Measurements from ENCODE around the gene SHROOM2. TPM values are rescaled to one million over a fixed set of nuclear protein-coding genes. Genes with fewer than 3 reads are reported as not detected.
A peak's percentile ranks its signal among the peaks of the same experiment; 100 is the strongest.

The SHROOM2 gene
- total RNA-seq, 1 experiment from 2014 or later = 5.3 TPM

DNA sequence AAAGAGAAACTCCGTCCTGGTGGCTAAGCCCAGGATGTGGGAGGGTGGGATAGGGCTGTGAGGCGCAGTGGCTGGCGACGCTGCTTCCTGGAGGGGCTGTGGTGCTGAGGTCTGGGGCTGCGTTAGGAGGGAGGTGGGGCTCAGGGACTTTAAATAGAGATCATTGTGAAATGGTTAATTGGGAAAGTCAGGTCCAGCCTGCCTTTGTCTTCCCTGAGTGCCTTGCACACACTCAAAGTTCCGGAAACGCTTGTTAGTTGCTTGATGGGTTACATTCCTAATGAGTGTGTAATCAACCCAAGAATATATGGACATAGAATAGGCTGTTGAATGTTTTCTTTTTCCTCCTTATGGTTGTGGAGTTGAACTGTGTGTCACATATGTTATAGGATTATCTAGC, 125.3 kb downstream of the SHROOM2 start:
- BruUV-seq (replicated peaks) = no TSS peak
- H3K9me3 ChIP-seq (ENCODE audit: control insufficient read depth in 1 of 2, insufficient read depth in 1 of 2, low read depth in 1 of 2, low read length in 2 of 2) = no peaks in the 10 kb centered on the region
- no peaks in the 10 kb centered on the region for H3K9me2 ChIP-seq (ENCODE audit: insufficient read depth)
- ChIA-PET POLR2A (no interaction called here), CTCF (no interaction called here), RAD21 (ENCODE audit: low non-redundant PET in 1 of 2, low total read pairs in 2 of 2, uncharacterized antibody in 2 of 2, unreplicated experiment in 2 of 2) (no interaction called here)
- no peaks in the 10 kb centered on the region for H4K20me1 ChIP-seq (ENCODE audit: insufficient read depth)
- peaks cover 19 to 31% of the 10 kb centered on the region in 2 experiments for H3K4me1 ChIP-seq (ENCODE audit: control insufficient read depth in 1 of 2, insufficient read depth in 2 of 2, low read length in 2 of 2)
- H3K79me2 ChIP-seq (ENCODE audit: insufficient read depth, low read length) = no peaks in the 10 kb centered on the region
- intact Hi-C loops (cut with micrococcal nuclease) = no loop called here
- no peak overlapping the region for H3K27ac ChIP-seq (ENCODE audit: low read depth, low read length)
- no peaks in the 10 kb centered on the region for H3K36me3 ChIP-seq (ENCODE audit: control insufficient read depth in 1 of 2, insufficient read depth in 2 of 2, low read length in 2 of 2)
- peak overlapping the region; percentile 57 for H3K4me2 ChIP-seq (ENCODE audit: low read length)
- H3K9ac ChIP-seq (ENCODE audit: low read length) = no peak overlapping the region
- H2AFZ ChIP-seq (ENCODE audit: low read depth, low read length, poor library complexity, severe bottlenecking) = no peak overlapping the region
- no peaks in the 10 kb centered on the region for H3K27me3 ChIP-seq (ENCODE audit: insufficient read depth, low read length)
- peak overlapping the region in 1 of 2 experiments; percentile 11; a peak in 1 of 4 replicates for H3K4me3 ChIP-seq (replicated peaks in 1 of 2; ENCODE audit: low read depth in 1 of 2, low read length in 2 of 2)
- ATAC-seq (peak; percentile 52), DNase-seq (ENCODE audit: low read depth, low spot score) (no peak)
- peak; percentile 54 for TF ChIP-seq CEBPB (IDR thresholded peaks at IDR 0.05; ENCODE audit: low read depth)
- 0 out of 2 replicates have a peak, but pooled peaks have one; percentile 14 for TF ChIP-seq RAD21 (IDR thresholded peaks at IDR 0.05; ENCODE audit: low read depth)
- no peak for TF ChIP-seq ZNF274 (IDR thresholded peaks at IDR 0.05; ENCODE audit: low read depth, low read length)
- TF ChIP-seq EGR1 (IDR thresholded peaks at IDR 0.05; ENCODE audit: low read depth) = no peak
- TF ChIP-seq, protein P1, sequence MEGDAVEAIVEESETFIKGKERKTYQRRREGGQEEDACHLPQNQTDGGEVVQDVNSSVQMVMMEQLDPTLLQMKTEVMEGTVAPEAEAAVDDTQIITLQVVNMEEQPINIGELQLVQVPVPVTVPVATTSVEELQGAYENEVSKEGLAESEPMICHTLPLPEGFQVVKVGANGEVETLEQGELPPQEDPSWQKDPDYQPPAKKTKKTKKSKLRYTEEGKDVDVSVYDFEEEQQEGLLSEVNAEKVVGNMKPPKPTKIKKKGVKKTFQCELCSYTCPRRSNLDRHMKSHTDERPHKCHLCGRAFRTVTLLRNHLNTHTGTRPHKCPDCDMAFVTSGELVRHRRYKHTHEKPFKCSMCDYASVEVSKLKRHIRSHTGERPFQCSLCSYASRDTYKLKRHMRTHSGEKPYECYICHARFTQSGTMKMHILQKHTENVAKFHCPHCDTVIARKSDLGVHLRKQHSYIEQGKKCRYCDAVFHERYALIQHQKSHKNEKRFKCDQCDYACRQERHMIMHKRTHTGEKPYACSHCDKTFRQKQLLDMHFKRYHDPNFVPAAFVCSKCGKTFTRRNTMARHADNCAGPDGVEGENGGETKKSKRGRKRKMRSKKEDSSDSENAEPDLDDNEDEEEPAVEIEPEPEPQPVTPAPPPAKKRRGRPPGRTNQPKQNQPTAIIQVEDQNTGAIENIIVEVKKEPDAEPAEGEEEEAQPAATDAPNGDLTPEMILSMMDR (IDR thresholded peaks at IDR 0.05 in 2 of 3, conservative IDR thresholded peaks at IDR 0.05 in 1 of 3; ENCODE audit: borderline replicate concordance in 1 of 3, insufficient read depth in 1 of 3, low read depth in 2 of 3, low read length in 2 of 3) = no peak
- no peak for TF ChIP-seq POLR2A (IDR thresholded peaks at IDR 0.05; ENCODE audit: borderline replicate concordance, extremely low read depth, insufficient read depth, insufficient read length)
- TF ChIP-seq, protein P2, sequence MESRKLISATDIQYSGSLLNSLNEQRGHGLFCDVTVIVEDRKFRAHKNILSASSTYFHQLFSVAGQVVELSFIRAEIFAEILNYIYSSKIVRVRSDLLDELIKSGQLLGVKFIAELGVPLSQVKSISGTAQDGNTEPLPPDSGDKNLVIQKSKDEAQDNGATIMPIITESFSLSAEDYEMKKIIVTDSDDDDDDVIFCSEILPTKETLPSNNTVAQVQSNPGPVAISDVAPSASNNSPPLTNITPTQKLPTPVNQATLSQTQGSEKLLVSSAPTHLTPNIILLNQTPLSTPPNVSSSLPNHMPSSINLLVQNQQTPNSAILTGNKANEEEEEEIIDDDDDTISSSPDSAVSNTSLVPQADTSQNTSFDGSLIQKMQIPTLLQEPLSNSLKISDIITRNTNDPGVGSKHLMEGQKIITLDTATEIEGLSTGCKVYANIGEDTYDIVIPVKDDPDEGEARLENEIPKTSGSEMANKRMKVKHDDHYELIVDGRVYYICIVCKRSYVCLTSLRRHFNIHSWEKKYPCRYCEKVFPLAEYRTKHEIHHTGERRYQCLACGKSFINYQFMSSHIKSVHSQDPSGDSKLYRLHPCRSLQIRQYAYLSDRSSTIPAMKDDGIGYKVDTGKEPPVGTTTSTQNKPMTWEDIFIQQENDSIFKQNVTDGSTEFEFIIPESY (IDR thresholded peaks at IDR 0.05; ENCODE audit: extremely low read depth, insufficient replicate concordance, low read length) = no peak
- TF ChIP-seq JUND (IDR thresholded peaks at IDR 0.05) = peak; percentile 16; the same call in 1 of the 2 replicates
- no peak for TF ChIP-seq YY1 (IDR thresholded peaks at IDR 0.05; ENCODE audit: extremely low read depth, insufficient replicate concordance, low read depth, low read length)
- peak; percentile 51; the same call in 1 of the 2 replicates for TF ChIP-seq SP1 (IDR thresholded peaks at IDR 0.05; ENCODE audit: low read depth)

Measured in HCT116 (cell line).